ENCODE data around the gene PXN. TPM values are rescaled to one million over a fixed set of nuclear protein-coding genes. Genes with fewer than 3 reads are reported as not detected.

Gene PXN
- total and polyA plus RNA-seq, 2 experiments from 2014 or later: 38.4 to 76.0 TPM

DNA sequence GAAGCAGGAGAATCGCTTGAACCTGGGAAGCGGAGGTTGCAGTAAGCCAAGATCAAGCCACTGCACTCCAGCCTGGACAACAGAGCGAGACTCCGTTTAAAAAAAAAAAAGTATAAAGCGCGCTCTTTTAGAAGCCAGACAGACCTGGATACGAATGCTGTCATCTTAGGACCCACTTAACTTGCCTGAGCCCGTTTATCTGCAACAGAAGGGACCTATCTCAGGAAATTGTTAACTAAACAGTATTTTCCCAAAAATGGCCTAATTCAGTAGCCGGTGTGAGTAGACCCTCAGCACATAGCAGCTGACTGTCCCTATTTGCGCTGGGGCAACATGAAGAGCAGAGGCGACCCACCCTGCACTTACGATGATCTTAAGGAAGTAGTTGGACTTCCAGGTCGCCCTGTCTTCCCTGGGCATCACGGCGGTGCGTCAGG lies 65.1 kb downstream of the PXN start:
- Histone ChIP-seq H3K4me1 (ENCODE audit: insufficient read depth) (peaks cover 22% of the 10 kb centered on the region), H3K79me2 (replicated peaks; ENCODE audit: insufficient read depth) (peaks cover 58% of the 10 kb centered on the region), H3K27ac (ENCODE audit: low read depth) (peak overlapping the region; percentile 96), H3F3A (replicated peaks; ENCODE audit: low read depth) (peaks cover 52% of the 10 kb centered on the region), H3K4me3 (peak overlapping the region; percentile 99), H3K36me3 (ENCODE audit: insufficient read depth) (peaks cover 45% of the 10 kb centered on the region), H4K20me1 (replicated peaks; ENCODE audit: insufficient read depth) (peaks cover 36% of the 10 kb centered on the region), H3K27me3 (ENCODE audit: insufficient read depth) (no peaks in the 10 kb centered on the region), H3K9me2 (ENCODE audit: insufficient read depth) (no peaks in the 10 kb centered on the region), H3K4me2 (peak overlapping the region; percentile 99), H2AFZ (no peak overlapping the region)
- no peak for TF ChIP-seq POLR2AphosphoS5 (IDR thresholded peaks at IDR 0.05; ENCODE audit: low read depth)
- TF ChIP-seq EZH2 (IDR thresholded peaks at IDR 0.05; ENCODE audit: low read depth, unreplicated experiment): no peak
- TF ChIP-seq, protein P1, sequence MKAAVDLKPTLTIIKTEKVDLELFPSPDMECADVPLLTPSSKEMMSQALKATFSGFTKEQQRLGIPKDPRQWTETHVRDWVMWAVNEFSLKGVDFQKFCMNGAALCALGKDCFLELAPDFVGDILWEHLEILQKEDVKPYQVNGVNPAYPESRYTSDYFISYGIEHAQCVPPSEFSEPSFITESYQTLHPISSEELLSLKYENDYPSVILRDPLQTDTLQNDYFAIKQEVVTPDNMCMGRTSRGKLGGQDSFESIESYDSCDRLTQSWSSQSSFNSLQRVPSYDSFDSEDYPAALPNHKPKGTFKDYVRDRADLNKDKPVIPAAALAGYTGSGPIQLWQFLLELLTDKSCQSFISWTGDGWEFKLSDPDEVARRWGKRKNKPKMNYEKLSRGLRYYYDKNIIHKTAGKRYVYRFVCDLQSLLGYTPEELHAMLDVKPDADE (IDR thresholded peaks at IDR 0.05): no peak
- TF ChIP-seq NANOG (IDR thresholded peaks at IDR 0.05; ENCODE audit: borderline replicate concordance): no peak
- no peak for TF ChIP-seq EZH2phosphoT487 (IDR thresholded peaks at IDR 0.05; ENCODE audit: unreplicated experiment)
- TF ChIP-seq, protein P2, sequence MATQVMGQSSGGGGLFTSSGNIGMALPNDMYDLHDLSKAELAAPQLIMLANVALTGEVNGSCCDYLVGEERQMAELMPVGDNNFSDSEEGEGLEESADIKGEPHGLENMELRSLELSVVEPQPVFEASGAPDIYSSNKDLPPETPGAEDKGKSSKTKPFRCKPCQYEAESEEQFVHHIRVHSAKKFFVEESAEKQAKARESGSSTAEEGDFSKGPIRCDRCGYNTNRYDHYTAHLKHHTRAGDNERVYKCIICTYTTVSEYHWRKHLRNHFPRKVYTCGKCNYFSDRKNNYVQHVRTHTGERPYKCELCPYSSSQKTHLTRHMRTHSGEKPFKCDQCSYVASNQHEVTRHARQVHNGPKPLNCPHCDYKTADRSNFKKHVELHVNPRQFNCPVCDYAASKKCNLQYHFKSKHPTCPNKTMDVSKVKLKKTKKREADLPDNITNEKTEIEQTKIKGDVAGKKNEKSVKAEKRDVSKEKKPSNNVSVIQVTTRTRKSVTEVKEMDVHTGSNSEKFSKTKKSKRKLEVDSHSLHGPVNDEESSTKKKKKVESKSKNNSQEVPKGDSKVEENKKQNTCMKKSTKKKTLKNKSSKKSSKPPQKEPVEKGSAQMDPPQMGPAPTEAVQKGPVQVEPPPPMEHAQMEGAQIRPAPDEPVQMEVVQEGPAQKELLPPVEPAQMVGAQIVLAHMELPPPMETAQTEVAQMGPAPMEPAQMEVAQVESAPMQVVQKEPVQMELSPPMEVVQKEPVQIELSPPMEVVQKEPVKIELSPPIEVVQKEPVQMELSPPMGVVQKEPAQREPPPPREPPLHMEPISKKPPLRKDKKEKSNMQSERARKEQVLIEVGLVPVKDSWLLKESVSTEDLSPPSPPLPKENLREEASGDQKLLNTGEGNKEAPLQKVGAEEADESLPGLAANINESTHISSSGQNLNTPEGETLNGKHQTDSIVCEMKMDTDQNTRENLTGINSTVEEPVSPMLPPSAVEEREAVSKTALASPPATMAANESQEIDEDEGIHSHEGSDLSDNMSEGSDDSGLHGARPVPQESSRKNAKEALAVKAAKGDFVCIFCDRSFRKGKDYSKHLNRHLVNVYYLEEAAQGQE (IDR thresholded peaks at IDR 0.05; ENCODE audit: unreplicated experiment): no peak
- no peak for TF ChIP-seq JUNB (IDR thresholded peaks at IDR 0.05; ENCODE audit: unreplicated experiment)
- no peak for TF ChIP-seq CREB1 (CRISPR knock-in tag; IDR thresholded peaks at IDR 0.05; ENCODE audit: low read depth)
- no peak for TF ChIP-seq ZNF331 (CRISPR knock-in tag; IDR thresholded peaks at IDR 0.05; ENCODE audit: low read depth)
- TF ChIP-seq, protein P3, sequence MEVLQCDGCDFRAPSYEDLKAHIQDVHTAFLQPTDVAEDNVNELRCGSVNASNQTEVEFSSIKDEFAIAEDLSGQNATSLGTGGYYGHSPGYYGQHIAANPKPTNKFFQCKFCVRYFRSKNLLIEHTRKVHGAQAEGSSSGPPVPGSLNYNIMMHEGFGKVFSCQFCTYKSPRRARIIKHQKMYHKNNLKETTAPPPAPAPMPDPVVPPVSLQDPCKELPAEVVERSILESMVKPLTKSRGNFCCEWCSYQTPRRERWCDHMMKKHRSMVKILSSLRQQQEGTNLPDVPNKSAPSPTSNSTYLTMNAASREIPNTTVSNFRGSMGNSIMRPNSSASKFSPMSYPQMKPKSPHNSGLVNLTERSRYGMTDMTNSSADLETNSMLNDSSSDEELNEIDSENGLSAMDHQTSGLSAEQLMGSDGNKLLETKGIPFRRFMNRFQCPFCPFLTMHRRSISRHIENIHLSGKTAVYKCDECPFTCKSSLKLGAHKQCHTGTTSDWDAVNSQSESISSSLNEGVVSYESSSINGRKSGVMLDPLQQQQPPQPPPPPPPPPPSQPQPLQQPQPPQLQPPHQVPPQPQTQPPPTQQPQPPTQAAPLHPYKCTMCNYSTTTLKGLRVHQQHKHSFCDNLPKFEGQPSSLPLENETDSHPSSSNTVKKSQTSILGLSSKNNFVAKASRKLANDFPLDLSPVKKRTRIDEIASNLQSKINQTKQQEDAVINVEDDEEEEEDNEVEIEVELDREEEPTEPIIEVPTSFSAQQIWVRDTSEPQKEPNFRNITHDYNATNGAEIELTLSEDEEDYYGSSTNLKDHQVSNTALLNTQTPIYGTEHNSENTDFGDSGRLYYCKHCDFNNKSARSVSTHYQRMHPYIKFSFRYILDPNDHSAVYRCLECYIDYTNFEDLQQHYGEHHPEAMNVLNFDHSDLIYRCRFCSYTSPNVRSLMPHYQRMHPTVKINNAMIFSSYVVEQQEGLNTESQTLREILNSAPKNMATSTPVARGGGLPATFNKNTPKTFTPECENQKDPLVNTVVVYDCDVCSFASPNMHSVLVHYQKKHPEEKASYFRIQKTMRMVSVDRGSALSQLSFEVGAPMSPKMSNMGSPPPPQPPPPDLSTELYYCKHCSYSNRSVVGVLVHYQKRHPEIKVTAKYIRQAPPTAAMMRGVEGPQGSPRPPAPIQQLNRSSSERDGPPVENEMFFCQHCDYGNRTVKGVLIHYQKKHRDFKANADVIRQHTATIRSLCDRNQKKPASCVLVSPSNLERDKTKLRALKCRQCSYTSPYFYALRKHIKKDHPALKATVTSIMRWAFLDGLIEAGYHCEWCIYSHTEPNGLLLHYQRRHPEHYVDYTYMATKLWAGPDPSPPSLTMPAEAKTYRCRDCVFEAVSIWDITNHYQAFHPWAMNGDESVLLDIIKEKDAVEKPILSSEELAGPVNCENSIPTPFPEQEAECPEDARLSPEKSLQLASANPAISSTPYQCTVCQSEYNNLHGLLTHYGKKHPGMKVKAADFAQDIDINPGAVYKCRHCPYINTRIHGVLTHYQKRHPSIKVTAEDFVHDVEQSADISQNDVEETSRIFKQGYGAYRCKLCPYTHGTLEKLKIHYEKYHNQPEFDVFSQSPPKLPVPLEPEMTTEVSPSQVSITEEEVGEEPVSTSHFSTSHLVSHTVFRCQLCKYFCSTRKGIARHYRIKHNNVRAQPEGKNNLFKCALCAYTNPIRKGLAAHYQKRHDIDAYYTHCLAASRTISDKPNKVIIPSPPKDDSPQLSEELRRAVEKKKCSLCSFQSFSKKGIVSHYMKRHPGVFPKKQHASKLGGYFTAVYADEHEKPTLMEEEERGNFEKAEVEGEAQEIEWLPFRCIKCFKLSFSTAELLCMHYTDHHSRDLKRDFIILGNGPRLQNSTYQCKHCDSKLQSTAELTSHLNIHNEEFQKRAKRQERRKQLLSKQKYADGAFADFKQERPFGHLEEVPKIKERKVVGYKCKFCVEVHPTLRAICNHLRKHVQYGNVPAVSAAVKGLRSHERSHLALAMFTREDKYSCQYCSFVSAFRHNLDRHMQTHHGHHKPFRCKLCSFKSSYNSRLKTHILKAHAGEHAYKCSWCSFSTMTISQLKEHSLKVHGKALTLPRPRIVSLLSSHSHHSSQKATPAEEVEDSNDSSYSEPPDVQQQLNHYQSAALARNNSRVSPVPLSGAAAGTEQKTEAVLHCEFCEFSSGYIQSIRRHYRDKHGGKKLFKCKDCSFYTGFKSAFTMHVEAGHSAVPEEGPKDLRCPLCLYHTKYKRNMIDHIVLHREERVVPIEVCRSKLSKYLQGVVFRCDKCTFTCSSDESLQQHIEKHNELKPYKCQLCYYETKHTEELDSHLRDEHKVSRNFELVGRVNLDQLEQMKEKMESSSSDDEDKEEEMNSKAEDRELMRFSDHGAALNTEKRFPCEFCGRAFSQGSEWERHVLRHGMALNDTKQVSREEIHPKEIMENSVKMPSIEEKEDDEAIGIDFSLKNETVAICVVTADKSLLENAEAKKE (CRISPR knock-in tag; IDR thresholded peaks at IDR 0.05): no peak
- no peak for TF ChIP-seq STAT1 (IDR thresholded peaks at IDR 0.05; ENCODE audit: unreplicated experiment)
- TF ChIP-seq, protein P4, sequence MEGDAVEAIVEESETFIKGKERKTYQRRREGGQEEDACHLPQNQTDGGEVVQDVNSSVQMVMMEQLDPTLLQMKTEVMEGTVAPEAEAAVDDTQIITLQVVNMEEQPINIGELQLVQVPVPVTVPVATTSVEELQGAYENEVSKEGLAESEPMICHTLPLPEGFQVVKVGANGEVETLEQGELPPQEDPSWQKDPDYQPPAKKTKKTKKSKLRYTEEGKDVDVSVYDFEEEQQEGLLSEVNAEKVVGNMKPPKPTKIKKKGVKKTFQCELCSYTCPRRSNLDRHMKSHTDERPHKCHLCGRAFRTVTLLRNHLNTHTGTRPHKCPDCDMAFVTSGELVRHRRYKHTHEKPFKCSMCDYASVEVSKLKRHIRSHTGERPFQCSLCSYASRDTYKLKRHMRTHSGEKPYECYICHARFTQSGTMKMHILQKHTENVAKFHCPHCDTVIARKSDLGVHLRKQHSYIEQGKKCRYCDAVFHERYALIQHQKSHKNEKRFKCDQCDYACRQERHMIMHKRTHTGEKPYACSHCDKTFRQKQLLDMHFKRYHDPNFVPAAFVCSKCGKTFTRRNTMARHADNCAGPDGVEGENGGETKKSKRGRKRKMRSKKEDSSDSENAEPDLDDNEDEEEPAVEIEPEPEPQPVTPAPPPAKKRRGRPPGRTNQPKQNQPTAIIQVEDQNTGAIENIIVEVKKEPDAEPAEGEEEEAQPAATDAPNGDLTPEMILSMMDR (conservative IDR thresholded peaks at IDR 0.05; ENCODE audit: low read depth in 2 of 2): no peak
- TF ChIP-seq ZNF114 (CRISPR knock-in tag; IDR thresholded peaks at IDR 0.05): no peak
- no peak for ATAC-seq
- Mint-ChIP-seq H3K4me1 (peaks cover 28% of the 10 kb centered on the region), H3K4me3 (peak overlapping the region; percentile 98), H3K36me3 (ENCODE audit: low read depth) (peaks cover 75% of the 10 kb centered on the region), H3K27me3 (ENCODE audit: insufficient read depth, low read depth, poor library complexity) (peaks cover 30% of the 10 kb centered on the region), H3K9me3 (no peaks in the 10 kb centered on the region; the same call in 2 of the 3 replicates), H3K27ac (peak overlapping the region; percentile 99)
- DNase-seq (ENCODE audit: low spot score): no peak

Measured in GM23338 (cell line).